Gastrocnemius medialis (tissue), 4 donors: ENCODE measurements around the gene GATM.

Experiments
- POLR2A ChIP-seq, 2 donors: fragments of 450-650 bp; IDR thresholded peaks; one replicate each; pipeline ENCODE4 v1.6.1; 2017; ENCODE audit warnings: antibody characterized with exemption in 2 of 2, mild to moderate bottlenecking in 2 of 2, moderate library complexity in 2 of 2
- TF ChIP-seq, protein P1 (sequence below), 5 experiments: fragments of 450-650 bp in 3 of 5; fragments of 200-600 bp in 2 of 5; sonication (generic) in 2 of 5; IDR thresholded peaks in 4 of 5; conservative IDR thresholded peaks in 1 of 5; 1 replicate in 4 of 5; 2 replicates in 1 of 5; pipeline ENCODE4 v1.5.1; 2016 to 2019; ENCODE audit warnings: antibody characterized with exemption in 5 of 5, mild to moderate bottlenecking in 3 of 5, moderate library complexity in 3 of 5

GRCh38 chr15:45371546-45371945, 6.8 kb downstream of the GATM start:
- TF ChIP-seq, protein P1, sequence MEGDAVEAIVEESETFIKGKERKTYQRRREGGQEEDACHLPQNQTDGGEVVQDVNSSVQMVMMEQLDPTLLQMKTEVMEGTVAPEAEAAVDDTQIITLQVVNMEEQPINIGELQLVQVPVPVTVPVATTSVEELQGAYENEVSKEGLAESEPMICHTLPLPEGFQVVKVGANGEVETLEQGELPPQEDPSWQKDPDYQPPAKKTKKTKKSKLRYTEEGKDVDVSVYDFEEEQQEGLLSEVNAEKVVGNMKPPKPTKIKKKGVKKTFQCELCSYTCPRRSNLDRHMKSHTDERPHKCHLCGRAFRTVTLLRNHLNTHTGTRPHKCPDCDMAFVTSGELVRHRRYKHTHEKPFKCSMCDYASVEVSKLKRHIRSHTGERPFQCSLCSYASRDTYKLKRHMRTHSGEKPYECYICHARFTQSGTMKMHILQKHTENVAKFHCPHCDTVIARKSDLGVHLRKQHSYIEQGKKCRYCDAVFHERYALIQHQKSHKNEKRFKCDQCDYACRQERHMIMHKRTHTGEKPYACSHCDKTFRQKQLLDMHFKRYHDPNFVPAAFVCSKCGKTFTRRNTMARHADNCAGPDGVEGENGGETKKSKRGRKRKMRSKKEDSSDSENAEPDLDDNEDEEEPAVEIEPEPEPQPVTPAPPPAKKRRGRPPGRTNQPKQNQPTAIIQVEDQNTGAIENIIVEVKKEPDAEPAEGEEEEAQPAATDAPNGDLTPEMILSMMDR (IDR thresholded peaks at IDR 0.05 in 4 of 5, conservative IDR thresholded peaks at IDR 0.05 in 1 of 5) = no peak
- TF ChIP-seq POLR2A (IDR thresholded peaks at IDR 0.05) = no peak
